Endothelial cell of umbilical vein (primary cell): Measurements from ENCODE around the gene RENBP. TPM values are rescaled to one million over a fixed set of nuclear protein-coding genes. Genes with fewer than 3 reads are reported as not detected.
A peak's percentile ranks its signal among the peaks of the same experiment; 100 is the strongest.

ENCODE experiments used
- BruUV-seq: library from RNA; stranded (reverse); fragments of 400-500 nt; replicated peaks from 2 replicates; lab custom pipeline; 2021; lab: Mats Ljungman, UMichigan
- CTCF ChIA-PET: fragments of 300-600, 350-600 bp; sonication (Branson Sonifier 250); formaldehyde crosslinking; loops from one replicate; lab custom pipeline; 2021; ENCODE audit warnings: antibody characterized with exemption, inconsistent platforms; lab: Charles Lee
- POLR2A ChIA-PET: fragments of 300-600, 350-600 bp; sonication (Branson Sonifier 250); formaldehyde crosslinking; loops from one replicate; lab custom pipeline; 2021; ENCODE audit warnings: antibody characterized with exemption, inconsistent platforms; lab: Charles Lee
- DNase-seq: peaks from one replicate; pipeline ENCODE4 v3.0.0-alpha.2; 2011; ENCODE audit warnings: low read depth, low spot score
- FAIRE-seq: peaks from 2 replicates; lab custom pipeline; 2011; peaks lifted over from hg19 to GRCh38; lab: Jason Lieb, UNC
- H2AFZ ChIP-seq: 2 replicates; pipeline ENCODE4 v1.6.0; 2012; ENCODE audit warnings: low read depth, low read length, control low read depth, inconsistent platforms
- H3K27ac ChIP-seq: 2 replicates; pipeline ENCODE4 v1.5.1; 2011; ENCODE audit warnings: low read depth, mild to moderate bottlenecking, control low read depth, low read length, moderate library complexity; ENCODE audit not compliant: insufficient read depth
- H3K27me3 ChIP-seq, 2 experiments: 2 replicates each; pipeline versions ENCODE4 v1.6.0 to v1.6.1; 2011; ENCODE audit warnings: low read length in 2 of 2, mixed read lengths in 1 of 2; ENCODE audit not compliant: control insufficient read depth in 2 of 2, insufficient read depth in 2 of 2
- H3K36me3 ChIP-seq, 2 experiments: 2 replicates in 1 of 2; 3 replicates in 1 of 2; pipeline ENCODE4 v1.5.1; 2011; ENCODE audit warnings: low read length in 2 of 2, mild to moderate bottlenecking in 1 of 2, moderate library complexity in 1 of 2; ENCODE audit not compliant: control insufficient read depth in 2 of 2, insufficient read depth in 2 of 2; ENCODE audit errors: extremely low read depth in 1 of 2
- H3K4me1 ChIP-seq: 3 replicates; pipeline ENCODE4 v1.5.1; 2011; ENCODE audit warnings: mild to moderate bottlenecking, low read length; ENCODE audit not compliant: control insufficient read depth, insufficient read depth; ENCODE audit errors: extremely low read depth
- H3K4me2 ChIP-seq: 2 replicates; pipeline ENCODE4 v1.6.1; 2011; ENCODE audit warnings: low read length, control low read depth, mixed read lengths; ENCODE audit not compliant: insufficient read depth
- H3K4me3 ChIP-seq, 3 experiments: fragments of 200-600 bp in 1 of 3; sonication (generic), shearing (Covaris generic) in 1 of 3; replicated peaks in 1 of 3; 2 replicates each; pipeline ENCODE4 v1.5.1; 2011 to 2016; ENCODE audit warnings: control low read depth in 3 of 3, low read length in 3 of 3, mild to moderate bottlenecking in 2 of 3, inconsistent platforms in 1 of 3, low read depth in 1 of 3, moderate library complexity in 1 of 3; ENCODE audit not compliant: insufficient read depth in 1 of 3
- H3K79me2 ChIP-seq: 2 replicates; pipeline ENCODE4 v1.6.0; 2012; ENCODE audit warnings: low read length, inconsistent platforms; ENCODE audit not compliant: control insufficient read depth, insufficient read depth
- H3K9ac ChIP-seq: replicated peaks from 2 replicates; pipeline ENCODE3; 2011; ENCODE audit warnings: low read length, control low read depth; ENCODE audit not compliant: insufficient read depth; ENCODE audit errors: extremely low read depth
- H3K9me1 ChIP-seq: replicated peaks from 3 replicates; pipeline ENCODE4 v1.6.0; 2011; ENCODE audit warnings: mild to moderate bottlenecking, low read length; ENCODE audit not compliant: control insufficient read depth, insufficient read depth; ENCODE audit errors: extremely low read depth
- H3K9me3 ChIP-seq: replicated peaks from 2 replicates; pipeline ENCODE4 v1.5.1; 2012; ENCODE audit warnings: low read length, inconsistent platforms; ENCODE audit not compliant: control insufficient read depth, insufficient read depth
- H4K20me1 ChIP-seq: replicated peaks from 2 replicates; pipeline ENCODE3; 2011; ENCODE audit warnings: mild to moderate bottlenecking, low read length; ENCODE audit not compliant: control insufficient read depth, insufficient read depth; ENCODE audit errors: extremely low read depth
- EZH2 ChIP-seq: IDR thresholded peaks from 2 replicates; pipeline ENCODE4 v1.6.1; 2012; ENCODE audit warnings: borderline replicate concordance, low read depth, mild to moderate bottlenecking, moderate library complexity, low read length, inconsistent platforms; ENCODE audit not compliant: severe bottlenecking
- FOS ChIP-seq: IDR thresholded peaks from 2 replicates; pipeline ENCODE4 v1.6.1; 2011; ENCODE audit warnings: mild to moderate bottlenecking, low read length, moderate library complexity, borderline replicate concordance; ENCODE audit not compliant: insufficient read depth
- GATA2 ChIP-seq: IDR thresholded peaks from 2 replicates; pipeline ENCODE4 v1.7.0; 2011; ENCODE audit warnings: low read depth, mild to moderate bottlenecking, moderate library complexity, mixed read lengths, low read length; ENCODE audit not compliant: insufficient read length, insufficient read depth
- JUN ChIP-seq: IDR thresholded peaks from 2 replicates; pipeline ENCODE4 v1.6.1; 2011; ENCODE audit warnings: borderline replicate concordance, low read depth; ENCODE audit not compliant: insufficient read length, insufficient read depth
- MYC ChIP-seq: IDR thresholded peaks from one replicate; pipeline ENCODE4 v1.6.1; 2011; ENCODE audit warnings: mild to moderate bottlenecking, low read depth, low read length
- POLR2A ChIP-seq: IDR thresholded peaks from 2 replicates; pipeline ENCODE4 v1.6.1; 2012; ENCODE audit warnings: low read depth, mild to moderate bottlenecking, control low read depth, low read length
- POLR2AphosphoS5 ChIP-seq: IDR thresholded peaks from 2 replicates; pipeline ENCODE4 v1.6.1; 2012; ENCODE audit warnings: low read depth, mild to moderate bottlenecking, control low read depth, low read length, moderate library complexity; ENCODE audit not compliant: insufficient read depth
- dilution Hi-C: fragments of 300-500 bp; cut with MboI; formaldehyde crosslinking; loops from one replicate; pipeline ENCODE4 v1.15.0; 2019; ENCODE audit warnings: low sequenced_read_pairs; ENCODE audit not compliant: extremely low pct_ligation_motif_present
- intact Hi-C: fragments of 100-400 bp; cut with micrococcal nuclease; formaldehyde crosslinking; loops from one replicate; pipeline ENCODE4 v1.10.0; 2022
- polyA plus RNA-seq, 4 experiments: library from polyadenylated mRNA; depleted of rRNA in 3 of 4; stranded (reverse) in 3 of 4; unstranded in 1 of 4; fragments of >200 nt; gene quantifications; 2 replicates each; pipeline versions ENCODE4 v1.2.1 to v1.2.3, GENCODE V29; 2011 to 2012; ENCODE audit warnings: missing spikeins in 1 of 4
- total RNA-seq: library from RNA; stranded (reverse); gene quantifications from 2 replicates; pipeline ENCODE4 v1.2.3, GENCODE V29; 2021
- TF ChIP-seq, protein P1 (sequence below): IDR thresholded peaks from 2 replicates; pipeline ENCODE4 v1.6.1; 2011; ENCODE audit not compliant: insufficient read depth, insufficient read length
- TF ChIP-seq, protein P2 (sequence below), 2 donors: IDR thresholded peaks; 1 replicate in 1 of 2; 2 replicates in 1 of 2; pipeline ENCODE4 v1.5.1; 2011; ENCODE audit warnings: low read length in 2 of 2, mild to moderate bottlenecking in 2 of 2, moderate library complexity in 2 of 2, control low read depth in 1 of 2, inconsistent platforms in 1 of 2, low read depth in 1 of 2; ENCODE audit not compliant: insufficient read depth in 1 of 2; ENCODE audit errors: extremely low read depth in 1 of 2

The RENBP gene
- total and polyA plus RNA-seq, 2 donors (not counting 3 experiments of a cell fraction or from before 2014, with no cell fraction given), result 8.0 to 16.0 TPM

DNA sequence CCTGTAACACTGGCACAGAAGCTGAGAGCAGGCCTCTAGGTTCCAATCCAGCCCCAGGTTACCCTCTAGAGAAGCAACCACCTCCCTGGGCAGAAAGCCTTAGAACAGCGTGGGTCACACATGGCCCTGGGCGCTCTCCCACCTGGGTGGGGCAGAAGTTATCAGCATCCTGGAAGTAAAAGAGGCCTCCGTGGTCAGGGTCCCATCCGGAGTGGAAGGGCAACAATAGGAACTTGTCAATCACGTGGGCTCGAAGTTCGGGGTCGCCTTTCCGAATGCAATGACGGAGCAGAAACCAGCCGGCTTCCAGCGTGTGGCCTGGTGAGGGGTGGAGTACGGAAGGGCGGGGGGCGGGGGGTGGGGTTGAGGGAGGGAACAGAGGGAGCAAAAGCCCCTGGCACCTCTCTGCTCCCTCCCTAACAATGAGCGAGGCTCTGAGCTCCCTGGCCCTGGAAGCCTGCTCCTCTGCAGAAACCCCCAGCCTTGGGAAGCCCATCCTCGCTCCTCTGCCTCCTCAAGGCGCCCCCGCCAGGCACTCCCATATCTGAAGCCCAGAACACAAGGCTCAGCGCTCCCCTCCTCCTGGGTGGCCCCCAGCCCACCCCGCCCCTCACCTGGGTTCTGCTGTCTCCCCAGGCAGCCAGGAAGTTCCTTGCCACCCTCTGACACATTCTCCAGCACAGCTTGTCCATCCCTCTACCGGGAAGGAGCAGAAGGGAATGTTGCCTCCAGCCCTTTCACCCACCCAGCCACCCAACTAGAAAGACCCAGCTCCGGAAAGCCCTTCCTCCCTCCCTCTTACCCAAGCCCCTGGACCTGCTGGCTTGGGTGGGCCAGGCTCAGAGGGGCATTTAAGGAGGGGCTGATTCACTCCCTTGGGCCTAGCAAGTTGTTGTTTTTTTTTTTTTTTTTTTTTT lies 2.8 kb downstream of the RENBP start:
- DNase-seq (no peak), FAIRE-seq (peak; percentile 85)
- H3K9me3 ChIP-seq, result no peaks in the 10 kb centered on the region
- ChIA-PET POLR2A (no interaction called here), CTCF (no interaction called here)
- no peak for TF ChIP-seq MYC
- TF ChIP-seq POLR2AphosphoS5, result no peak
- TF ChIP-seq GATA2, result no peak
- TF ChIP-seq, protein P1, sequence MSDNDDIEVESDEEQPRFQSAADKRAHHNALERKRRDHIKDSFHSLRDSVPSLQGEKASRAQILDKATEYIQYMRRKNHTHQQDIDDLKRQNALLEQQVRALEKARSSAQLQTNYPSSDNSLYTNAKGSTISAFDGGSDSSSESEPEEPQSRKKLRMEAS, result no peak
- TF ChIP-seq POLR2A, result no peak
- TF ChIP-seq, protein P2, sequence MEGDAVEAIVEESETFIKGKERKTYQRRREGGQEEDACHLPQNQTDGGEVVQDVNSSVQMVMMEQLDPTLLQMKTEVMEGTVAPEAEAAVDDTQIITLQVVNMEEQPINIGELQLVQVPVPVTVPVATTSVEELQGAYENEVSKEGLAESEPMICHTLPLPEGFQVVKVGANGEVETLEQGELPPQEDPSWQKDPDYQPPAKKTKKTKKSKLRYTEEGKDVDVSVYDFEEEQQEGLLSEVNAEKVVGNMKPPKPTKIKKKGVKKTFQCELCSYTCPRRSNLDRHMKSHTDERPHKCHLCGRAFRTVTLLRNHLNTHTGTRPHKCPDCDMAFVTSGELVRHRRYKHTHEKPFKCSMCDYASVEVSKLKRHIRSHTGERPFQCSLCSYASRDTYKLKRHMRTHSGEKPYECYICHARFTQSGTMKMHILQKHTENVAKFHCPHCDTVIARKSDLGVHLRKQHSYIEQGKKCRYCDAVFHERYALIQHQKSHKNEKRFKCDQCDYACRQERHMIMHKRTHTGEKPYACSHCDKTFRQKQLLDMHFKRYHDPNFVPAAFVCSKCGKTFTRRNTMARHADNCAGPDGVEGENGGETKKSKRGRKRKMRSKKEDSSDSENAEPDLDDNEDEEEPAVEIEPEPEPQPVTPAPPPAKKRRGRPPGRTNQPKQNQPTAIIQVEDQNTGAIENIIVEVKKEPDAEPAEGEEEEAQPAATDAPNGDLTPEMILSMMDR (IDR thresholded peaks at IDR 0.05; ENCODE audit: extremely low read depth in 1 of 2, insufficient read depth in 1 of 2, low read depth in 1 of 2, low read length in 2 of 2), result no peak
- no peak for TF ChIP-seq FOS
- TF ChIP-seq JUN, result no peak
- TF ChIP-seq EZH2, result no peak
- no peaks in the 10 kb centered on the region for H3K79me2 ChIP-seq
- peak overlapping the region; percentile 62 for H2AFZ ChIP-seq
- H4K20me1 ChIP-seq, result no peaks in the 10 kb centered on the region
- intact Hi-C loops (no loop called here), dilution Hi-C loops (no loop called here)
- H3K9me1 ChIP-seq, result no peaks in the 10 kb centered on the region
- no peak overlapping the region for H3K4me3 ChIP-seq
- peak overlapping the region; percentile 9 for H3K9ac ChIP-seq
- no peak overlapping the region for H3K27ac ChIP-seq
- BruUV-seq, result no TSS peak
- H3K27me3 ChIP-seq, result no peaks in the 10 kb centered on the region
- H3K36me3 ChIP-seq, result no peaks in the 10 kb centered on the region
- H3K4me2 ChIP-seq, result no peak overlapping the region
- peaks cover 3% of the 10 kb centered on the region for H3K4me1 ChIP-seq
